ENCODE measurements around the gene AP2A2.

The AP2A2 gene

GRCh38 chr11:924406-925157 is 1.1 kb upstream of the AP2A2 start:
- DNase-seq (ENCODE audit: low read depth in 2 of 2): no peak

DNA sequence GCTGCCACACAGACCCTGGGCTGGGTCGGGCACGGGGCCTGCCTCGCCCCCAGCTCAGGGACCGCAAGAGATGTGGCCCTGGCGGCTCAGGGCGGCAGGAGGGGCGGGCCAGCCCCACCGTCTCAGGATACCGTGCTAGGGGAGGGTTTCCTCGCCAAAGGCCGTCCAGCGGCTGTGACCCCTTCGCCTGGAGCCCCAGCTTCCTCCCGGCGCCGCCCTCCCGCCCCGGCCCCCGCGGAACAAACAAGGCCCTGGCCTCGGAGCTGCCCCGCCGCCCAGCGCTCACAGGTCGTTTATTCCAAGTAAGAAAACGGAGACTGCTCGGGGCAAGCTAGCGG is 543 bp upstream of the AP2A2 start:
- DNase-seq (ENCODE audit: low read depth in 2 of 2): no peak

DNA sequence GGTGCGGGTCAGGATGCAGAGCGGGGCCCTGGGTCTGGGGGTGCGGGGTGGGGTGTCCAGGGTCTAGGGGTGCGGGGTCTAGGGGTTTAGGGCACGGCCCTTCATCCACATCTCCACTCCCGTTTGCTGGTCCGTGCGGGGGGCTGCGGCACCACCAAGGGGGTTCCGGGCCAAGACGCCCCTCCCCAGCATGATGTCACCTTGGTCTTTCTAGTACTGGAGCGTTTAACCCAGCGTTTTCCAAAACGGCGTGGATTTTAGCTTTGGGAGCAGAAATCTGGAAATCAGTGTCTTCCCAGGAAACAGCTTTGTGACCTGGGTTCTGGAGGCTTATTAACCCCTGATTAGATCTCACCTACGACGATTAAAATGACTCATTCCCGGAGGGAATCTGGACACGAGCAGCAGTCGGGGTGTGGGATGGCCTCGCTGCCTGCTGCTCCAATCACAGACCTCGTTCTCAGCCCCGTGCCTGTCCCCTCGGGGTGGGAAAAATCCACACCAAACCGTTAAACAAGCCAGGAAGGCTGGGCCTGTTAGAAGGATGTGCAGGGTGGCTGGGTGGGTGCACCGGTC is 759 bp downstream of the AP2A2 start:
- DNase-seq (ENCODE audit: low read depth in 2 of 2): no peak

- no peak for DNase-seq (ENCODE audit: low read depth in 2 of 2)
Measured at GRCh38 chr11:927871-928270, 2.2 kb downstream of the AP2A2 start.

DNA sequence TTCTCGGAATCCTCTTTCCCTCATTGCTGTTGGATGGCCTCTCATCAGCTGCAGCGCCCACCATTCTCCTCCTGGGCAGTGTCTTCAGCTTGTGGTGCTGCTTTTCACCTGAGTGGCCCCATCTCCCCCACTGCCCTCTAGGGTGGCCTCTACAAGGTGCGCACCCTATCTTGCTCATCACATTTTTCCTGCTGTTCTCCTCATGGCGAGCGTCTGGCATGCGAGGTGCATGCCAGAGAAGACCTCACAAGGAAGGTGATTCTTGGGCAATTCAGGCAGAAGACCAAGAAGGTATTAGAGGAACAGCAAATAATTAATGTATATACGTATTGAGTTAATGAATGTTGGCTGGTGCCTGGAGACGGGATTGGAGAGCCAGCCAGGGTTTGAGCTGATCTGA is 3.1 kb downstream of the AP2A2 start:
- DNase-seq (ENCODE audit: low read depth in 2 of 2): no peak

GRCh38 chr11:929405-929804 is 3.7 kb downstream of the AP2A2 start:
- DNase-seq (ENCODE audit: low read depth in 2 of 2): no peak

GRCh38 chr11:931385-931784 is 5.7 kb downstream of the AP2A2 start:
- no peak for DNase-seq (ENCODE audit: low read depth in 2 of 2)

GRCh38 chr11:932435-932834 is 6.8 kb downstream of the AP2A2 start:
- DNase-seq (ENCODE audit: low read depth in 2 of 2): no peak

DNA sequence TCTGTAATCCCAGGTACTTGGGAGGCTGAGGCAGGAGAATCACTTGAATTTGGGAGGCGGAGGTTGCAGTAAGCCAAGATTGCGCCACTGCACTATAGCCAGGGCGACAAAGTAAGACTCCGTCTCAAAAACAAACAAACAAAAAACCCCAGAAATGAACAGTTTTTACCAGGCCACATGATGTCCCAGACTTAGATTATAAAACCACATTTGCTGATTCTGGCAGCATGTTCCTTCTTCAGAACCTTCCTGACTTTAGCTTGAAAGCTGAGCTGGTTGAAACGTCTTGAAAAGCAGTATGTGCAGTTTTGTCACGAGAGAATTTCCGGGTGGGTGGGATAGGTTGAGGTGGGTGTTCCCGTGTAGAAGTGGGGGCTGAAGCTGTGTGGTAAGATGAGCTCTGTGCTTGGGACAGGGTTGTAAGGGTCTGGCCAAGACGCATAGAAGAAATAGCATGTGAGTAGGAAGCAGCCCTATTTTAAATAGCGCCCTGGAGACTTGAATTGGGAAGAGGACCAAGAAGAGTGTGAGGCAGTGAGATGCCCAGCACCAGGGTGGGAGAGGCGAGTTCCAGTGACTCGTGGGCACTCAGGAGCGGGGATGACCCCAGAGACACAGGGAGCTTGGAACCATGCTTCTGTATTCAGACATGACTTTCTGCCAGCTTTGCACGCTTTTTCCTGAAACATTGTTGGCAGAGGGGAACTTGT is 7.6 kb downstream of the AP2A2 start:
- DNase-seq (ENCODE audit: low read depth in 2 of 2): no peak

GRCh38 chr11:933936-934335 is 8.3 kb downstream of the AP2A2 start:
- no peak for DNase-seq (ENCODE audit: low read depth in 2 of 2)

DNA sequence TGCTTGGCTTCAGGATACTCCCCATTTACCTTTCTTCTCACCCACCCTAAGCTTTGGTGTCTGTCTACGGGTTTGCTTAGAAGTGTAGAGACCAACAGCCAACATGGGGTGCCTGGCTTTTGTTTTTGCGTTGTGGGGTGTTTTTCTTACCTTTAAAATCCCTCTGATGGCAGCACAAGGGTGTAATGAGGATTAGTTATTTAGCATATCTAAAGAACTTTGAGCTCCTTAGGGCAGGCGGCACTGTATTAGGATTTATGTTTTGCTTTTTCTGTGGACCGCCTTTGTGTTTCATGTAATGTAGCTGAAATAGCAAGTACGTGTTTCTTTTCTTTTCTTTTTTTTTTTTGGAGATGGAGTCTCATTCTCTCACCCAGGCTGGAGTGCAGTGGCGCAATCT is 8.9 kb downstream of the AP2A2 start:
- no peak for DNase-seq (ENCODE audit: low read depth in 2 of 2)

GRCh38 chr11:936199-936598 is 10.5 kb downstream of the AP2A2 start:
- no peak for DNase-seq (ENCODE audit: low read depth in 2 of 2)

DNA sequence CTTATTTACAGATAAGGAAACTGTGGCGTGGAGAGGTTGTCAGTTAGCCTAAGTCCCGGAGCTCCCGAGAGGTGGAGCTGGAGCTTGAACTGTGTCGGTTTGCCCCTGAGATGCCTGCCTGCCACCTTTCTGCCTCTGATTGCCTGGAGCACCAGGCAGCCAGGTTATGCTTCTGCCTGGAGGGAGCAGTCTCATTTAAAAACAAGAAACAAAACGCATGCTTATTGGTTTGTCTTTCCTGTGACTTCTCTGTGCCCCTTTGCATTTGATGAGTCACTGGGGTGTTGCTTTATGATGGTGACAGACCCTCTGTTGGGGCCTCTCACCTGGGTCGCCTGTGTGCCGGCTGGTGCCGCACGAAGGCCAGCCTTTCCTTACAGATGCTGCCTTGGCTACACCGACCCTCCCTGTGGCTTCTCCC is 12.2 kb downstream of the AP2A2 start:
- no peak for DNase-seq (ENCODE audit: low read depth in 2 of 2)

GRCh38 chr11:940496-941135 is 14.9 kb downstream of the AP2A2 start:
- DNase-seq (ENCODE audit: low read depth in 2 of 2): no peak

GRCh38 chr11:942823-943222 is 17.2 kb downstream of the AP2A2 start:
- DNase-seq (ENCODE audit: low read depth in 2 of 2): peak; percentile 28 to 30

DNA sequence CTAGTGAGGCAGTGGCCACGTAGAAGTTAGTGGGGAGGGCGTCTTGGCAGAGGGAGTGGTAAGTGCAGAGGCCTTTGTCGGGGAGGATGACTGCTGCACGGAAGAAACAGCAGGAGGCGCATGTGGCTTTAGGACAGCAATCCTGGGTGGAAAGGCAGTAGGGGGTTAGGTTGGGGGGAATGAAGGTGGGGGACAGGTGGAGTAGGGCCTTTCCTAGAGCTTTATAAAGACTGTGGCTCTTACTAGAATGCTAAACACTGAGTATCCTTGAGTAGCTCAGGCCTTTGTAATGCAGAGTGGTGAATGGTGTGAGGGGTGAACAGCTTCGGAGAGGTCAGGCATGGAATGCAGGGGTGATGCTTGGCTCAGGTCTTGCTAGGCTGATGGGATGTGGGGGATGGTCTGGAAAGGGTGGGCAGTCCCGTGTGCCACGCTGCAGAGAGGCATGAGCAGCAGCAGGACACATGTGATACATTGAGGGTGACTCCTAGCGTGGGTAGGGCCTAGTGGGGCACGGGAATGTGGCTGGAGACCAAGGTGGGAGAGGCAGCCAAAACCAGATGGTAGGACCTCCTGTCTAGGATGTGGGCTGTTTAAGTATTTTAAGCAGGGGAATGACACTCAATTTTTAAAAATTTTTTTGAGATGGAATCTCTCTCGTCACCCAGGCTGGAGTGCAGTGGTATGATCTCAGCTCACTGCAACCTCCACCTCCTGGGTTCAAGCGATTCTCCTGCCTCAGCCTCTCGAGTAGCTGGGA is 19.2 kb downstream of the AP2A2 start:
- no peak for DNase-seq (ENCODE audit: low read depth in 2 of 2)

DNA sequence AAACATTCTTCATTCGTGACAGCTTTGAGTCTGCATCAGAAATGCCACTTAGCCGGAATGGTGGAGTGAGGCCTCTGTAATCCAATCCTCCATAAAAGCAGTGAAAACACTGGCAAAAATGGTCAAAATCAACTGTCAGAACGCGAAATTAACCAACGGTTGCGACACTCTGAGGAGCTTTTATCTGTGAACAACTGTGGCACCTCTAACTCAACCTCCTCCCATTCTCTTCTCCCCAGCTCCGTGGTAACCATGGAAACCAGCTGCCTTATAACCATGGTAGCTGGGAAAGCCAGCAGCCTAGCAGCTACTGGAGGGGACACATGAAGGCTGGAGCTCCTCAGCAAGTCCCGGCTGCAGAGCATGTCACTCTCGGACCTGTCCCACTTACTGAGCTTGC is 20.3 kb downstream of the AP2A2 start:
- DNase-seq (ENCODE audit: low read depth in 2 of 2): no peak

- DNase-seq (ENCODE audit: low read depth in 2 of 2): no peak
Measured at GRCh38 chr11:947744-948143, 22.1 kb downstream of the AP2A2 start.

- DNase-seq (ENCODE audit: low read depth in 2 of 2): no peak
Measured at GRCh38 chr11:951507-951906, 25.8 kb downstream of the AP2A2 start.

GRCh38 chr11:952406-953385 is 27.0 kb downstream of the AP2A2 start:
- no peak for DNase-seq (ENCODE audit: low read depth in 2 of 2)

- DNase-seq (ENCODE audit: low read depth in 2 of 2): no peak
Measured at GRCh38 chr11:953512-953911, 27.8 kb downstream of the AP2A2 start.
